HG02943 (cell line): ENCODE measurements around the gene PLA2G2A.
"Not testable (repeated sequence)": the region's sequence is repeated elsewhere in the genome, so short reads cannot be mapped to it uniquely, and the experiment has no call there.

ENCODE experiments used
- ATAC-seq: cut with Tn5 transposase; IDR thresholded peaks from one replicate; pipeline ENCODE4 v1.9.1; 2021; ENCODE audit warnings: mild to moderate bottlenecking, low read depth, moderate library complexity; ENCODE audit not compliant: unreplicated experiment

The PLA2G2A gene

DNA sequence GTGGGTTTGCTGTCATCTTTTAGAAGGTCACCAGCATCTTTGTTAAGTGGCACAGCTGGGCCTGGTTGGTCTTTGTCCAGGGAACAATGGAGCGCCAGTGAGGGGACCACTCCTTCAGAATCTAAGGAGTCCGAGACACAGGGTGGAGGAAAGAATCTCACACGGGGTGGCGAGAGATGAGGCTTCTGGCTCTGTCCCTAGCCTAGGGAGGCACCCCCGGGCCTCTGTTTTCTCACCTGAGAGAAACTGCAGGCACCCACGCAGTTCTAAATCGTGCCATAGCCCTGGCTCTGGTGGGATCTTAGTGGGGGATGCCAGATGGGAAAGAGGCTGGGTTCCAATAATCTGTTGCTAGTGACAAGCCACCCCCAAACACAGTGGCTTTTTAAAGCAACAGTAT is 45.1 kb downstream of the PLA2G2A start:
- ATAC-seq = no peak

DNA sequence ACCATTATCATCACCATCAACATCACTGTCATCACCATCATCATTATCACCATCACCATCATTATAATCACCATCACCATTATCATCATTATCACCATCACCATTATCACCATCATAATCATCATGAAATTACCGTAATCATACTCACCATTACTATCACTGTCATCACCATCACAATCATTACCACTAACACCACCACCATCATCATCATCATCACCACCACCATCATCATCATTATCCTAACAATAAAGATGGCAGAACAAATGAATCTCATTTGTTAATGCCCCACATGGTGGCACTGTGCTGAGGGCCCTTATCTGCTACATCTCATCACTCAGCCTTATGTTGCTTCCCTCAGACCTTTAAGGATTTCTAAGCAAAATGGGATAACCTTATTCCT is 46.6 kb downstream of the PLA2G2A start:
- no peak for ATAC-seq

DNA sequence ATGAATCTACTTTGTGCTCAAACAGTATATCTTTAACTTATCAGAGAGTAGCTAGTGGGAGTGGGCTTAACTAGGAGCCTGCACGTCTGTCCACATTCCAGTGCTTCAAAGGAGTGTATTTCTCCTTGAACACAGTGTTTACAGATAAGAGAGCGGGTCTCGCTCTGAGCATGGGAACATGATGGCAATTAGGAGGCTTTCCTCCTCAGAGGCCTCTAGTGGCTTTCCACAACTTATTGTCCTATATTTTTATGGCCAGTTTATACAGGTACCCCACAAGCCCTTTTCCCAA is 52.3 kb downstream of the PLA2G2A start:
- ATAC-seq = not testable (repeated sequence)

DNA sequence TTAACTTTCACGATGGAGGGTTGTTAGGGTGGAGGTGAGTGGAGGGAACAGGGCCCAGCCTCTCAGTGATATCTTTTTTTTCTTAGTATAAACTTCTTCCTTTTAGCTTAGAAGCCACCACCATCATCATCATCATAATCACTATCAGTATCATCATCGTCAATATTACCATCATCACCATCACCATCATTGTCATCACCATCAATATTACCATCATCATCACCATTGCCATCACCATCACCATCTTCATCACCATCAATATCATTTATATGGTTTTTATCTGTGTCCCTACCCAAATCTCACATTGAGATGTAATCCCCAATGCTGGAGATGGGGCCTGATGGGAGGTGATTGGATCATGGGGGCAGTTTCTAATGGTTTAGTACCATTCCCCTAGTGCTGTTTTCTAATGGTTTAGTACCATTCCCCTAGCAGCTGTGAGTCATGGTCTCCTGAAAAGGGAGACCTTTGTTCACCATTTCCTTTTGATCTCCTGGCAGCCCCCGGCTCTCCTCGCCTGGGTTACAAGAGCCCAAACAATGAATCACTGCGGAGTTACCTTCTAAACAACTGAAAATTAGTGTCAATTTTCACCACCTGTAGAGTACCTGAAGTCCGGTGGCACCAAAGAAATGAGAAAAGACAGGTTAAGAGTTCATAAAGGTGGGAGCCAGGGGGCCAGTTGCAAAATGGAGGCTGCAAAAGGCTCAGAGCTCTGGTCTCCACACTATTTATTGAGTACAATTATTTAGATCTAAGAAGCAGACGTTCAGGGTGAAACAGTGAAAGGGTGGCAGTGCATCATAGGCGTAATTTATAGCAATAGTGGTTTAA is 52.9 kb downstream of the PLA2G2A start:
- no peak for ATAC-seq
